ENCODE data around the gene MAPRE2.
A peak's percentile ranks its signal among the peaks of the same experiment; 100 is the strongest.

The MAPRE2 gene

DNA sequence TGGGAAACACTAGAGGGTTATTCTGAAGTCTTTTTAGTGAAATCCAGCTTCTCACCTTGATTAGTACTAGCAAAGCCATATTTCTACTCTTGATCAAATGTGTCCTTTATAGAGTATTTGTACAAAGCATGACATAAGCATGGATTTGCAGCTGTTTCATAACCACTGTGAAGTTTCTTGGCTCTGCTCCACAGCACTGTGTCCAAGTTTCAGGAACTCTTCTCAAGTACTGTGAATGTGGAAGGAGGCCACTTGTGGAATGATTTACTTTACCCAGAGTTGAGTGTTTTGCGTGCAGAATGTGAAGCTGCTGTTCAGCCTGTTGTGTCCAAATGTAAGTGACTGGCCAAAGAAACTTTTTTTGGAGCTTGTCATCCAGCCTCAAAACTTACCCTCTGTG is 16.2 kb upstream of the MAPRE2 start:
- no peaks in the 10 kb centered on the region for H3K27me3 ChIP-seq (replicated peaks; ENCODE audit: insufficient read depth, low read length)
- H3K4me2 ChIP-seq (ENCODE audit: low read depth, low read length): no peak overlapping the region
- no peaks in the 10 kb centered on the region for H3K9me3 ChIP-seq (replicated peaks; ENCODE audit: insufficient read depth, low read length)
- DNase-seq: no peak
- H3K4me1 ChIP-seq (ENCODE audit: low read length): peaks cover 15% of the 10 kb centered on the region
- H3K27ac ChIP-seq (ENCODE audit: low read length): no peak overlapping the region
- H2AFZ ChIP-seq (ENCODE audit: low read length): no peak overlapping the region
- H4K20me1 ChIP-seq (ENCODE audit: insufficient read depth, low read length): no peaks in the 10 kb centered on the region
- no peaks in the 10 kb centered on the region for H3F3A ChIP-seq (ENCODE audit: insufficient read depth, low read length)
- H3K79me2 ChIP-seq (ENCODE audit: low read length): no peaks in the 10 kb centered on the region
- H3K9ac ChIP-seq (ENCODE audit: low read length): no peak overlapping the region
- TF ChIP-seq EZH2phosphoT487 (IDR thresholded peaks at IDR 0.05; ENCODE audit: low read length): no peak
- no peak for TF ChIP-seq EZH2 (optimal IDR thresholded peaks at IDR 0.05; ENCODE audit: low read depth, low read length)
- TF ChIP-seq, protein P1, sequence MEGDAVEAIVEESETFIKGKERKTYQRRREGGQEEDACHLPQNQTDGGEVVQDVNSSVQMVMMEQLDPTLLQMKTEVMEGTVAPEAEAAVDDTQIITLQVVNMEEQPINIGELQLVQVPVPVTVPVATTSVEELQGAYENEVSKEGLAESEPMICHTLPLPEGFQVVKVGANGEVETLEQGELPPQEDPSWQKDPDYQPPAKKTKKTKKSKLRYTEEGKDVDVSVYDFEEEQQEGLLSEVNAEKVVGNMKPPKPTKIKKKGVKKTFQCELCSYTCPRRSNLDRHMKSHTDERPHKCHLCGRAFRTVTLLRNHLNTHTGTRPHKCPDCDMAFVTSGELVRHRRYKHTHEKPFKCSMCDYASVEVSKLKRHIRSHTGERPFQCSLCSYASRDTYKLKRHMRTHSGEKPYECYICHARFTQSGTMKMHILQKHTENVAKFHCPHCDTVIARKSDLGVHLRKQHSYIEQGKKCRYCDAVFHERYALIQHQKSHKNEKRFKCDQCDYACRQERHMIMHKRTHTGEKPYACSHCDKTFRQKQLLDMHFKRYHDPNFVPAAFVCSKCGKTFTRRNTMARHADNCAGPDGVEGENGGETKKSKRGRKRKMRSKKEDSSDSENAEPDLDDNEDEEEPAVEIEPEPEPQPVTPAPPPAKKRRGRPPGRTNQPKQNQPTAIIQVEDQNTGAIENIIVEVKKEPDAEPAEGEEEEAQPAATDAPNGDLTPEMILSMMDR (IDR thresholded peaks at IDR 0.05; ENCODE audit: low read length): no peak
- no peak overlapping the region for H3K4me3 ChIP-seq (ENCODE audit: low read length)
- no peaks in the 10 kb centered on the region for H3K36me3 ChIP-seq (replicated peaks; ENCODE audit: insufficient read depth, low read length)
- no peaks in the 10 kb centered on the region for H3K9me2 ChIP-seq (replicated peaks; ENCODE audit: insufficient read depth, low read length)

DNA sequence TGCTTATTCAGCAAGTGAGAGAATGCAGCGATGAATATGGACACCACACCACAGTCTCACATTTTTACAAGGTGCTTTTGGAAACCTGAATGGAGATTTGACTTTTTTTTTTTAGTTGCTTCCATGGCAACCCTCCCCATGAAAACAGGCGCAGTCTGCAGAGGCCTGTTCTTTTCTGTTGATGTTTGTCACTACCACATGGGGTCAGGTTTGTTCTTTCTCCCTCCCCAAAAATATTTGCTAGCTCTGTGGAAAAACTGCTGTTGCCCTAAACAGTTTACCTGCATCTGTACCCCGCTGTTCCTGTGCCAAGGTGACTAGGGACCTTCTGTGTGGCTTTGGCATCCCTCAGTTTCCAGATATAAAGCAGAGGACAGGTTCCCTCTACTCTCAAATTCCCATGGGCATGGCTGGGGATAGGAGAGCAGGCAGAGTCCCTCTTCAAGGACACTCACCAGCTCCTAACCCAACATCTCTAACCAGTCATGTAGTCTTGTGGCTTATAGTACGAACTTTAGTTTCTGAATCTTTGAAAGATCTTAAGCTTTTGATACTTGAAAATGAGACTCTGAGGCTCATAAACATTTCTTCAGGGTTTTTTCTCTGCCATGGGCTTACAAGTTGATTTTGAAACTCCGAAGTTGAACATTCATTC is 14.7 kb upstream of the MAPRE2 start:
- H3K4me3 ChIP-seq (ENCODE audit: low read length): no peak overlapping the region
- no peaks in the 10 kb centered on the region for H3K9me3 ChIP-seq (replicated peaks; ENCODE audit: insufficient read depth, low read length)
- H4K20me1 ChIP-seq (ENCODE audit: insufficient read depth, low read length): no peaks in the 10 kb centered on the region
- H3K4me1 ChIP-seq (ENCODE audit: low read length): peaks cover 24% of the 10 kb centered on the region
- H3K27ac ChIP-seq (ENCODE audit: low read length): peak overlapping the region; percentile 9; the same call in 1 of the 2 replicates
- H3K9me2 ChIP-seq (replicated peaks; ENCODE audit: insufficient read depth, low read length): no peaks in the 10 kb centered on the region
- peak overlapping the region; percentile 10; the same call in 1 of the 2 replicates for H2AFZ ChIP-seq (ENCODE audit: low read length)
- no peaks in the 10 kb centered on the region for H3F3A ChIP-seq (ENCODE audit: insufficient read depth, low read length)
- no peaks in the 10 kb centered on the region for H3K79me2 ChIP-seq (ENCODE audit: low read length)
- H3K4me2 ChIP-seq (ENCODE audit: low read depth, low read length): peak overlapping the region; percentile 17; the same call in 1 of the 2 replicates
- peak; percentile 33 for DNase-seq
- no peaks in the 10 kb centered on the region for H3K27me3 ChIP-seq (replicated peaks; ENCODE audit: insufficient read depth, low read length)
- no peaks in the 10 kb centered on the region for H3K36me3 ChIP-seq (replicated peaks; ENCODE audit: insufficient read depth, low read length)
- TF ChIP-seq EZH2 (optimal IDR thresholded peaks at IDR 0.05; ENCODE audit: low read depth, low read length): no peak
- TF ChIP-seq, protein P1 (IDR thresholded peaks at IDR 0.05; ENCODE audit: low read length): peak; percentile 40
- no peak overlapping the region for H3K9ac ChIP-seq (ENCODE audit: low read length)

DNA sequence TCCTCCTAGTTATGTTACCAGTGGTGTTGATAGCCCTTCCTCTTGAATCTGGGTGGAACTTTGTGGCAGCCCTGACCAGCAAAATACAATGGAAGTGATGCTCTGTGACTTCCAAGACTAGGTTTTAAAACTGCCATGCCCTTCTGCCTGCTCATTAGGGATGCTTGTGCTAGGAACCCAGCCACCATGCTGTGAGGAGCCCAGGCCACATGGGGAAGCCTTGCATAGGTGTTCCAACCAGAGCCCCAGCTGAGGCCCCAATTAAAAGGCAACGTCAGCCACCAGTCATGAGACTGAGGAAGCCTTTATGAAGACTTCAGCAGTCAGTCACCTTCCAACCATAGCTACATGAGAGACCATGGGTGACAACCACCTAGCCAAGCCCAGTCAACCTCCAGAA is 14.0 kb upstream of the MAPRE2 start:
- DNase-seq: no peak
- no peak overlapping the region for H3K4me3 ChIP-seq (ENCODE audit: low read length)
- no peaks in the 10 kb centered on the region for H3K79me2 ChIP-seq (ENCODE audit: low read length)
- H3K4me1 ChIP-seq (ENCODE audit: low read length): peaks cover 24% of the 10 kb centered on the region
- H3K27ac ChIP-seq (ENCODE audit: low read length): peak overlapping the region; percentile 9; the same call in 1 of the 2 replicates
- 0 out of 2 replicates have a peak overlapping the region, but pooled peaks have one; percentile 10 for H2AFZ ChIP-seq (ENCODE audit: low read length)
- no peaks in the 10 kb centered on the region for H3F3A ChIP-seq (ENCODE audit: insufficient read depth, low read length)
- H3K9me3 ChIP-seq (replicated peaks; ENCODE audit: insufficient read depth, low read length): no peaks in the 10 kb centered on the region
- no peaks in the 10 kb centered on the region for H3K9me2 ChIP-seq (replicated peaks; ENCODE audit: insufficient read depth, low read length)
- H3K27me3 ChIP-seq (replicated peaks; ENCODE audit: insufficient read depth, low read length): no peaks in the 10 kb centered on the region
- H3K4me2 ChIP-seq (ENCODE audit: low read depth, low read length): peak overlapping the region; percentile 17; the same call in 1 of the 2 replicates
- no peak for TF ChIP-seq EZH2phosphoT487 (IDR thresholded peaks at IDR 0.05; ENCODE audit: low read length)
- no peak for TF ChIP-seq EZH2 (optimal IDR thresholded peaks at IDR 0.05; ENCODE audit: low read depth, low read length)
- TF ChIP-seq, protein P1 (IDR thresholded peaks at IDR 0.05; ENCODE audit: low read length): no peak
- no peaks in the 10 kb centered on the region for H4K20me1 ChIP-seq (ENCODE audit: insufficient read depth, low read length)
- H3K9ac ChIP-seq (ENCODE audit: low read length): no peak overlapping the region
- no peaks in the 10 kb centered on the region for H3K36me3 ChIP-seq (replicated peaks; ENCODE audit: insufficient read depth, low read length)
